NCI-H187 treated with DMSO at 0.1 percent for 48 hours (cell line): ENCODE results near the gene ITCH.
"Not testable (repeated sequence)": the region's sequence is repeated elsewhere in the genome, so short reads cannot be mapped to it uniquely, and the experiment has no call there.

Experiments
- DNase-seq: peaks from one replicate; lab custom pipeline; 2025; lab: John Stamatoyannopoulos, UW

Gene ITCH

DNA sequence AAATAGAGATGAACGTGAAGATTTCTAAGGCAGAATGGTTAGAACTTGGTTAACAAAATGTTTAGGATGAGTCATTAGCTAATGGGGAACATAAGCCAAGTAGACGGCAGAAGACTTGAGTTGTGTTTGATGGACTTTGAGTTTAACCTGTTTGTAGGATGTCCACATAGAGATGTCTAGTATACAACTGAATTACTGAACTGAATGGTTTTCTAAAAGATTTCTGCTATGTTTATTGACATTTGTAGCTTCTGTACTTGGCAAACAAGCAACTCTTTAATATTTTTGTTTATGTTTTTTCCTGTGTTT lies 98.7 kb downstream of the ITCH start:
- no peak for DNase-seq

DNA sequence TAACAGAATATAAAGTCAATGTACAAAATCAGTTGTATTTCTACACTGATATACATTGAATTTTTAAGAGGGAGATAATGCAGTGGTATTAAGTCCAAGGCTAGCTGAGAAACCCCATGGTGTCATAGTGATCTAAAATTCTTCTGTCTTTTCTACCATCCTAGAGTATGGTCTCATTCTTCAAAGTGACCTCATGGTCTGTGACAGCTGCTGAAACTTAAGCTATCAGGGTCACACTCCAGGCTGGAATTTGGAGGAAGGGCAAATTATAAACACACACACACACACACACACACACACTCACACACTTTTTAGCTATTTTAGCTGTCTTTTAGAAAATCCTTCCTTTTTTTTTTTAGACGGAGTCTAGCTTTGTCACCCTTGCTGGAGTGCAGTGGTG lies 105.9 kb downstream of the ITCH start:
- no peak for DNase-seq

DNA sequence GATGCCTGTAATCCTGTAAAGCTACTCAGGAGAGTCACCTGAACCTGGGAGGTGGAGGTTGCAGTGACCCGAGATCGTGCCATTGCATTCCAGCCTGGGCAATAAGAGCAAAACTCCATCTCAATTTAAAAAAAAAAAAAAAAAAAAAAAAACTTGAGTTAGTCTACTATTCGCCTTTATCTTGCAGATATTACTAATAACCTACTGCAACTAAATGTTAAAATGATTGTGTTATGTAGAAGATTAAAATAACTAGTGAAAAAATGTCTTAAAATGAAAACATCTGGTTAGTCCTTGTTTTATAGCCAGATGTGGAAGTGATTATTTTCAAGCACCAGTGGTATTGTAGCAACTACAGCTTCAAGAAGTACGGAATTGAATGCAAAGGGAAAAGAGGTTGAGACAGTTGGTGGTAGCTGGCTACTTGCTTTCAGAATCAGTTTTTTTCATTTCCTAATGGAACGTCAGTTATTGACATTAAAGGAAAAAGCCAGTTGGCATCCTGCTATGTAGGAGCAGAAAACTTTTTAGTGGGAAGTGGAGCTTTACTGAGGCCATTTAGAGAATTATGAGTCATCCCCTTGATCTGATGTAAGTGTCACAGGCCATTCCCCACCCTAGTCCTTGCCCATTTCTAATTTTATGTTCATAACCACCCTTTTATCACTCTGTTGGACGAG lies 109.3 kb downstream of the ITCH start:
- DNase-seq, result no peak

DNA sequence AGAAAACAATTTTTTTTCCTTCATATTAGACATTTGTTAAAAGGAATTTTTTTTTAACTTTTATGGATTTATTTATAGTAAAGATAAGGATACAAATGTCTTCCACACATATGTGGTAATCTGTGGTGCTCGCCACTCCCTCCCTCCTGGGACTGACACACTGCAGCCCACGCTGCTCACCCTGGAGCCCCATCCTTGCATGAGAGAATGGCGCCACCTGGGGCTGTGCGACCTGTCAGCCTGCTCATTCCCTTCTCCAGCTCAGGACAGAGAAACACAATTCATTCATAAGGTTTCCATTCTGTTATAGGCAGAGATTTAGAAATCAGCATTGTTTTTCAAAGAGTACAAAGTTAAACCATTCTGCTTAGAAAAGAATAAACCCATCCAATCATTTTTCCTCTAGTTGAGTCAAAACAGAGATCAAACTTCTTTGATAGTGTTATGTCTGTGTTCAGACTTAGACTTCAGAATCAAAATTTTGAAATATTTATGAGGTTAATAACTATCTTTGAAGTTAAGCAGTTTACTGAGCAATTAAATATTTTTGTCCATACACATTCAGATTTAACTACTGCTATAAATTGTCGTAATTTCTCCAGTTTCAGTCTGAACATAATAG lies 110.3 kb downstream of the ITCH start:
- no peak for DNase-seq

DNA sequence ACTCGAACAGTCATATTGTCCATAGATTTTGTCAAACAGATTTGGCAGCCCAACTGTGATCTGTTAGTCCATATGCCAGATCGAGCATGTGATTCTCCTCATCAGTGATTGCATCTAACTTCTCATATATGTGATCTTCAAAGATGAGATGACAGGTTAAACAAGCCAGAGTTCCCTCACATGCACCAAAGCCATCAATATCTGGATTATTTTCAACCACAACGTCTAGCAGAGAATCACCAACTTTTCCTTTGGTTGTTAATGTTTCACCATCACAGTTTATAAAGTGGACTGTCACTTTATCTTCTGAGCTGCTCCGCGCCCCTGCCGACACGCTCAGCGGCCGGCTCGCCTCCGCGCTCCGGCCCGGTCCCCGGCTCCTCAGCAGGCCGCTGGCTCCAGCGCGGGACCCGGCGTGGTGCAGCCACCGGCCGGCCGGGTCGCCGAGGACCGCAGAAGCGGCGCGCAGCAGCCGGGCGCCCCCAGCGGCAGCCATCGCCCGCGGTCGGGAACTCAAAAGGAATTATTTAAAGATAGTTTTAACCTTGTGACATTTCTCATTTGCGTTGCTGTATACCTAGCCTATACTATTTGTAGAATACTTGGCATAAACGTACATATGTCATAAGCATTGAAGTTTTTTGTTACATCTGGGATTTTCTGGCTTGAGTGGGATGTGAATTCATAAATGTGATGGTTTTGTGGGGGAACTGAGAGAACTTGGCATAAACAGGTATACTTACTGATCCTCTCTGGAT lies 113.1 kb downstream of the ITCH start:
- no peak for DNase-seq

DNA sequence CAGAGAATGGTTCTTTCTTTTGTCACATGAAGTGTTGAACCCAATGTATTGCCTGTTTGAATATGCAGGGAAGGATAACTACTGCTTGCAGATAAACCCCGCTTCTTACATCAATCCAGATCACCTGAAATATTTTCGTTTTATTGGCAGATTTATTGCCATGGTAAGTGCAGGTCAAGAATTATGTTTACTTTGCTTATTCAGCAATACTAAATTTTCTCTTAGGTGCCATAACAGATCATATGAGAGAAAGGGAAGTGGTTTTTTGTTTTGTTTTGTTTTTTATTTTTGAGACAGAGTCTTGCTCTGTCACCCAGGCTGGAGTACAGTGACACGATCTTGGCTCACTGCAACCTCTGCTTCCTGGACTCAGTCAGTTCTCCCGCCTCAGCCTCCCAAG lies 116.6 kb downstream of the ITCH start:
- no peak for DNase-seq

DNA sequence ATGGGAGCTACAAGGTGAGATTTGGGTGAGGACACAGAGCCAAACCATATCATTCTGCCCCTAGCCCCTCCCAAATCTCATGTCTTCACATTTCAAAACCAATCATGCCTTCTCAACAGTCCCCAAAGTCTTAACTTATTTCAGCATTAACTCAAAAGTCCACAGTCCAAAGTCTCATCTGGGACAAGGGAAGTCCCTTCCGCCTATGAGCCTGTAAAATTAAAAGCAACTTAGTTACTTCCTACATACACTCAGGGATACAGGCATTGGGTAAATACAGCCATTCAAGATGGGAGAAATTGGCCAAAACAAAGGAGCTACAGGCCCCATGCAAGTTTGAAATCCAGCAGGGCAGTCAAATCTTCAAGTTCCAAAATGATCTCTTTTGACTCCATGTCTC lies 119.1 kb downstream of the ITCH start:
- not testable (repeated sequence) for DNase-seq

DNA sequence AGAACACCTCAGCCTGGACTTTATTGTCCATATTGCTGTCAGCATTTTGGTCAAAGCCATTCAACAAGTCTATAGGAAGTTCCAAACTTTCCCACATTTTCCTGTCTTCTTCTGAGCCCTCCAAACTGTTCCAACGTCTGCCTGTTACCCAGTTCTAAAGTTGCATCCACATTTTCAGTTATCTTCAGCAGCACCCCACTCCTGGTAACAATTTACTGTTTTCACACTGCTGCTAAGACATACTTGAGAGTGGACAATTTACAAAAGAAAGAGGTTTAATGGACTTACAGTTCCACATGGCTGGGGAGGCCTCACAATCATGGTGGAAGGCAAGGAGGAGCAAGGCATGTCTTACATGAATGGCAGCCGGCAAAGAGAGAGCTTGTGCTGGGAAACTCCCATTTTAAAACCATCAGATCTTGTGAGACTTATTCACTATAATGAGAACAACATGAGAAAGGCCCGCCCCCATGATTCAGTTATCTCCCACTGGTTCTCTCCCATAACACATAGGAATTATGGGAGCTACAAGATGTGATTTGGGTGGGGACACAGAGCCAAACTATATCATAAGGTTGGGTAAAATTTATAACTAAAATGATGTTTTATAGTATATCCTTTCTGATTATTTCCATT lies 120.6 kb downstream of the ITCH start:
- DNase-seq, result not testable (repeated sequence)

DNA sequence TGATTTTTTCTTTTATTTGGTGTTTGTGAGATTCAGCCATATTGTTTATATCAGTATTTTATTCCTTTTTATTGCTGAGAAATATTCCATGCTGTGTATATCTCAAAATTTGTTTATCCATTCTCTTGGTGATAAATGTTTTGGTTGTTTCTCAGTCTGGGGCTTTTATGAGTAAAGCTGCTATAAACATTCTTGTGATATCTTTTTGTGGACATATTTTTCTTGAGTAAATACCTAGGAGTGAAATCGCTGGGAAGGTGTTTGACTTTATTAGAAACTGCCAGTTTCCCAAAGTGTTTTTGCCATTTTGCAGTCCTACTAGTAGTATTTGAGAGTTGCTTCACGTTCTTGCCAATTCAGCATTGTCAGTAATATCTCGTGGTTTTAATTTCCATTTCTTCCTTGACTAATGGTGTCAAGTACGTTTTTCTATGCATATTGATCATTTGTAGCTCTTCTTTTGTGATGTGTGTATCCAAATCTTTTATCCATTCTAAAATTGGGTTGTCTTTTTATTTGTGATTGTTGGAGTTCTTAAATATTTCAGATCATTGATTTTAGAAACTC lies 122.1 kb downstream of the ITCH start:
- DNase-seq, result no peak

DNA sequence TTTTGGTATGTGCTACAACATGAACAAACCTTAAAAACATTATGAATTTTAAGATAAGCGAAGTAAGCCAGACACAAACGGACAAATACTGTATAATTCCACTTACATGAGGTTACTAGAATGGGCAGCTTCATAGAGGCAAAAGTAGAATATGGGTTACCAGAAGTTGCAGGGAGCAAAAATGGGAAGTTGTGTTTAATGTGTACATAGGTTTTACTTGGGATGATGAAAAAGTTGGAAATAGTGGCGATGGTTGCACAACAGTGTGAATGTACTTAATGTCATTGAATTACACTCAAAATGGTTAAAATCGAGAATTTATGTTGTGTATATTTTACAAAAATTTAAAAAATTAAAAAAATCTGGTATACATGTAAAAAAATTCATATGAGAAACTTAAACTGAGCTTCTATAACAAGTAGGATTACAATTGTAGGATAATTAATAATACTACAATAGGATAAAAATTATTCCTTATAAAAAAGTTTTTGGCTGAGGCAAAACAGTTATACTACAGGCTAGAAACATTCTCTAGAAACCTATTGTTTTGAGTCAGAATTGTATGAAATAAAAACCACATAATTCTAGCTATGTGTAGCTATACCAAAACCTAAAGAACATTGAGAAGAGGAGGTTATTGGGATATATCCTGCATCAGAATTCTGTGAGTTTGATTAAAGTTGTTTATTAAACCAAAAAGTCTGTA lies 128.3 kb downstream of the ITCH start:
- DNase-seq, result no peak

DNA sequence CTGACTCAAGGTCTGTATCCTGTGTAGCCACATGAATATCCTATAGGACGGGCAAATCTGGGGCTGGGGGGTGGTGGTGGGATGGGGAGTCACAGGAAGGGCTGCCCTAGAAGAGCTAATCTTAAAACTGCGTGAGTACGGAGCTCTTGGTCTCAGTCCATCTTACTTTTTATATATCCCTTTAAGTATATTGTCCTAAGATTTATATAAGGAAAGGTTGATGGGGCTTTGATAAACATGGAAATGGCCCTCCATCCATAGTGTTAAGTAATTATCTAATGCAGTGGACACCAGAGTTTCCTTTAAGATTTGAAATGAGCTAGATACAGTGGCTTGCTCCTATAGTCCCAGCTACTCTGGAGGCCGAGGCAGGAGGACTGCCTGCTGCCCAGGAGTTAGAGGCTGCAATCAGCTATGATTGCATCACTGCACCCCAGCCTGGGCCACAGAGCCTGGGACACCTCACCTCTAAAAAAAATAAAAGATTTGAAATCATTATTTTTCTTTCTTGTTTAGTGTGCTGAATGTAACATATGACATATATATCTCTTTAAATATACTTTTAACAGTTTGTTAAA lies 128.9 kb downstream of the ITCH start:
- DNase-seq, result no peak

DNA sequence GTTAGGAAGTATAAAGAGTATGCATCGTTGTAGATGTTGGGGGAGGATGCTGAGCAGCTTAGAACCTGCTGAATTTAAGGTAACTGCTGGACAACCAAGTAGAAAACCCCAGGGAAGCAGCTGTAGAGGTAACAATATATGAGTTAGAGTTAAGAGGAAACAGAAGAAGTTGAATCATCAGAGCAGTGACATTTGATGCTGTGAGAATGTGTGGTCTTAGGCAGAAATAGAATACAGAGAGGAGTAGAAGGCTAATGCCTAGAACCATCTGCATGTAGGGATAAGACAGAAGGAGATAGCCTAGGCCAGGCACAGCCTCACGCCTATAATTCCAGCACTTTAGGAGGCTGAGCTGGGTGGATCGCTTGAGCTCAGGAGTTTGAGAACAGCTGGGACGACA lies 130.6 kb downstream of the ITCH start:
- DNase-seq, result no peak

DNA sequence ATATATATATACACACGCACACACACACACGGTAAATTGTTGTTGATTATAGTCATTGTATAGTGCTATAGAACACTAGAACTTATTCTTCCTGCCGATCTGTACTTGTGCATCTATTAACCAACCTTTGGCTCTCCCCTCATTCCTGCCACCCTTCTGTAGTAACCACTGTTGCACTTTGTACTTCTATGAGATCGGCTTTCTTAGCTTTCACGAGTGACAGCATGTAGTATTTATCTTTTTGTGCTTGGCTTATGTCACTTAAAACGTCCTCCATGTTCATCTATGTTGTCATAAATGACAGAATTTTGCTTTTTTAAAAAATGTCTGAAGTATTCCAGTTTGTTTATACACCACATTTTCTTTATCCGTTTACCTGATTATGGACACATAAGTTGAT lies 132.2 kb downstream of the ITCH start:
- no peak for DNase-seq

DNA sequence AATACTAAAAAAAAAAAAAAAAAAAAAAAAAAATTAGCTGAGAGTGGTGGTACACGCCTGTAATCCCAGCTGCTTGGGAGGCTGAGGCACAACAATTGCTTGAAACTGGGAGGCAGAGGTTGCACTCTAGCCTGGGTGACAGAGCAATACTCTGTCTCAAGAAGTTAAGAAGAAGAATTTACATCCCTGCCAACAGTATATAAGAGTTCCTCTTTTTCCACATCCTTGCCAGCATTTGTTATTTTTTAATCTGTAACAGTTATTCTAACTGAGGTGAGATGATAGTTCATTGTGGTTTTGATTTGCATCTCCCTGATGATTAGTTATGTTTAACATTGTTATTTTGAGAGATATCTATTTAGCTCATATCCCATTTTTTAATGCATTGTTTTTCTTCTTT lies 132.8 kb downstream of the ITCH start:
- DNase-seq, result no peak

DNA sequence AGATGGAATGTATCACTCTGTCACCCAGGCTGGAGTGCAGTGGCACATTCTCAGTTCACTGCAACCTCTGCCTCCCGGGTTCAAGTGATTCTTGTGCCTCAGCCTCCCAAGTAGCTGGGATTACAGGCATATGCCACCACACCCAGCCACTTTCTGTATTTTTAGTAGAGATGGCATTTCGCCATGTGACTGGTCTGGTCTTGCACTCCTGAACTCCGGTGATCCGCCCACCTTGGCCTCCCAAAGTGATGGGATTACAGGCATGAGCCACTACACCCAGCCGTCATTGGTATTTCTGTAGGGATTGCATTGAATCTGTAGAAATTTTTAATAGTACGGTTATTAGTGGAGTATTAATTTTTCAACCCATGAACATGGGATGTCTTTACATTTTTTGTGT lies 134.5 kb downstream of the ITCH start:
- not testable (repeated sequence) for DNase-seq

DNA sequence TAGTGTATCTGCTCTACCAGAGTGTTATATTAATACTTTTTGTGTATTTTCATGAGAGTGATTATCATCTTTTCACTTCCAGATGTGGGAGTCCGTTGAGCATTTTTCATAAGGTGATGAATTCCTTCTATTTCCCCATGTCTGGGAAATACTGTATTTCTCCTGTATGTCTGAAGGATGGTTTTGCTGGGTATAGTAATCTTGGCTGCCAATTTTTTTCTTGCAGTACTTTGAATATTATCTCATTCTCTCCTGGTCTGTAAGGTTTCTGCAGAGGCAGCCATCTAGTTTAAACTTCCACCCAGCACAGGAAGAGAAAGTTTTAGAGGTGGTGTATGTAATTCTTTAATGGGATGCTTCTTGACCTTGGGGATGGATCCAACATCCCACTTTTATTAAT lies 137.8 kb downstream of the ITCH start:
- DNase-seq, result no peak

DNA sequence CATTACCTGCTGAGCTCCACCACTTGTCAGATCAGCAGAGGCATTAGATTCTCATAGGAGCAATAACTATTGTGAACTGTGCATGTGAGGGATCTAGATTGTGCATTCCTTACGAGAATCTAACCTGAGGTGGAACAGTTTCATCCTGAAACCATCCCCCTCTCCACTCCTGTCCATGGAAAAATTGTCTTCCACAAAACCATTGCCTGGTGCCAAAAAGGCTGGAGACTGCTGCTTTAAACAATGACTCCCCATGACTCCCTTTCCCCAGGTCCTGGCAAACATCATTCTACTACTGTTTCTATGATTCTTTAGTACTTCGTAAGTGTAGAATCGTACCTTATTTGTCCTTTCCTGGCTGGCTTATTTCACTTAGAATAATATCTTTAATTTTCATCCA lies 143.4 kb downstream of the ITCH start:
- DNase-seq, result no peak

DNA sequence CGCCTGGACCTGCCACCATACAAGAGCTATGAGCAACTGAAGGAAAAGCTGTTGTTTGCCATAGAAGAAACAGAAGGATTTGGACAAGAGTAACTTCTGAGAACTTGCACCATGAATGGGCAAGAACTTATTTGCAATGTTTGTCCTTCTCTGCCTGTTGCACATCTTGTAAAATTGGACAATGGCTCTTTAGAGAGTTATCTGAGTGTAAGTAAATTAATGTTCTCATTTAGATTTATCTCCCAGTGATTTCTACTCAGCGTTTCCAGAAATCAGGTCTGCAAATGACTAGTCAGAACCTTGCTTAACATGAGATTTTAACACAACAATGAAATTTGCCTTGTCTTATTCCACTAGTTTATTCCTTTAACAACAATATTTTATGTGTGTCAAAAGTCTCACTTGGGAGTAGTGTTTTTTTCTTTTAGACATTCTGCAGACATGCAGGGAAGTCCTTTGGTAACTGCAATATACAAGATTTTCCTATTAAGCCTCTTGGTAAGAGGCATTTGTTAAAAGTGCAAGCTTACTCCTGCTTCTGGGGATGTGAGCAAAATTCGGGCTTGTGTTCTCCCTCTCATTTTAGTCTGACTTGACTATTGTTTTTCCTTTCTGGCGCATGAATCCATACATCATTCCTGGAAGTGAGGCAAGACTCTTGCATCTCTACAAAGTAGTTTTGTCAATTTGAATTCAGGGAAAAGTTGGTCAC lies 144.8 kb downstream of the ITCH start:
- no peak for DNase-seq

DNA sequence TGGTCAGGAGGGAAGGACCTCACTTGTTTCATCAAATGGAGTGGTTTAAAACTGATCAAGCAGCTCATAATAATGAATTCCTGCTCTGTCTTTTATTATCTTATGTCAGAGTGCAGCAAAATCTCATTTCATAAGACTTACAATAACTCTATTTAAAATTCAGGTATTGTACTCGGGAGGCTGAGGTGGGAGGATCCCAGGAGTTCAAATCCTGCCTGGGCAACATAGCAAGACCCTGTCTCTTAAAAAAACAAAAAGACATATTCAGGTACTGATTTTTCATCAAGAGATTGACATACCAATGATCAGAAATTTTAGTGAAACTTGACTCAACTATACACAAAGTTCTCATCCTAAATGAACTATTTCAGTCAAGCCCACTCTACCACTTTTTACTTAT lies 147.5 kb downstream of the ITCH start:
- DNase-seq, result no peak

DNA sequence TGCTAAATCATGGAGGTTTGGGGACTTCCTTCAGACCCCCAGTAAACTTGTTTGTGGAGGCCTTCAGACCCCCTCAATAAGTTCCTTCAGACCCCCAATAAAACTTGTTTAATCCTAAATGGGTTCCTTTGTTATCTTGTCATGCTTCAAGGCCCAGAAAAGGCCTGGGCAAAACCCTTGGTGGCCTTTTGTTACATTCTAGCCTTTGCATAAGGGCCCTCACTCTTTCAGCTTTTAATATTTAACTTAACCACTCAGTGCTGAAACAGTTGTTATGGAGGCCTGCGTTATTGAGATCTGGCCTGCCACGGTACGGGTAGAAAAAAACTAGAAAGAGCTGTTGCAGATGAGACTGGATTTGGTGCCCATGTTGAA lies 148.8 kb downstream of the ITCH start:
- no peak for DNase-seq

DNA sequence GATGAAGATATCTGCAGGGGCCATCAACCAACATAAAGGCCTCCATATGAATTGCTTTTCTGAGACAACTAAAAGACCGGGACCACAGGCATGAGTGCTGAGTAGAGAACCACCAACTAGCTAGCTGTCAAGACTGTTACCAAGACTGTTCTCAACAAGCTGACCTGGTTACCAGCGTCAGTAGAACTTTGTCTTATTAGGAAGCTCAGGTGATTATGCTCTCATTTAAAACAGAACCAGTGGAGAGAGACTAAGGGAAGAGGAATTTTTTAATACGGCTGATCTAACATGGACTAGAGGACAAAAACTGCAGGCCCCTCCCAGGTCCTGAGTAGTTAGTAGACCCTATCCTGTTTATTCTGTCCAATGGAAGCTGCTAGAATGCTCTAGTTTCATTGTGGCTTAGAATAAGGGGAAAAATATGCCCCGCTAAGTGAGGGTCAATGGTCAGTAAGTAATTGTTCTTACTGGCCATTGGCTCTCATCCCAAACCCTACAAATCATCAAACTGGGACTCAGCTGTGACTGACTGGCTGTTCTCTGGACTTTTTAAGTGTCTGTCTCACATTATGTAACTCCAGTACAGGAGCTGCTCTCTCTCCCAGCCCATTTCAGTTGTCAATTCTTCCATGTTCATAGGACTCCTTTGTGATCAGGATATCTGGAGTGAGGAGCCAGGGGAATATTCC lies 149.3 kb downstream of the ITCH start:
- DNase-seq, result no peak
